ENCODE results near the gene SORT1. TPM values are rescaled to one million over a fixed set of nuclear protein-coding genes. Genes with fewer than 3 reads are reported as not detected.

Gene SORT1
- total and polyA plus RNA-seq, 2 of the 8 experiments (the other 6 are each of a cell fraction or from before 2014, with no cell fraction given) = 18.7 to 69.6 TPM

DNA sequence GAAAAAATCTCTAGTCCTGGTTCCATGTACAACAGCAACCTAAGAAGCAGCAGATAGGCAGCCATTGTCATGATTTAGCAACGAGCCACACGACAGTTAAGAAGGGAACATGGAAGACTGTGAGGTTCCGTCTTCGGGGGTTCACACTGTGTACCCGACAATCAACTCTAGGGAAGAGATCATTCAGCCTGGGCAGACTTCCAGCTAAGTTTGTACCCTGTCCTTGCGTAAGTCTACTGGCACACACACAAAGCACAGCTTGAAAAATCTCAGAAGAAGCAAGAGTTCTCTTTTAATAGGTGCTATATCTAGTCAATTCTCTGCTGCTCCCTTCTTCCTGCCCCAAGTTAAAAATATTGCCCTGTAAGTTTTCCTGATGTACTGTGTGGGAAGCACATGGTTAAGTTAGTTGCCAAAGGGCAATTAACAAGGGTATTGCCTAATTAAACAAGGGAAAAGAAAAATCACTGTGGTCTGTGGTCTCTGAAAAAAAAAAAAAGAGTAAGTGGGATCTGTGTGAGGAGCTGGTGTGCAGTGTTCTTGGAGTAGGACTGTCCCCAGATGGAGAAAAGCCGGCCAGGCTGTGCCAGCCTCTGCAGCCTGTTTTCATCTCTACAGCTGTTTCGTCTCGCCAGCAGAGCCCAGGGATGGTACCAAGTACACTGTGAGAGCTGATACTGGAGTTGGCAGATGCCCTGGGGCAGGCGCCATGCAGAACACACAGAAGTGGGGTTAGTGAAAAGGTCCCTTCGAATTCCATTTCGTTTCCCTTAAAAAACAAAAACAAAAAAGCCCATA is 84.5 kb downstream of the SORT1 start:
- no peak overlapping the region for H3K9ac ChIP-seq (replicated peaks in 1 of 4; ENCODE audit: extremely low read depth in 1 of 4, low read depth in 3 of 4, low read length in 3 of 4)
- H4K91ac ChIP-seq (replicated peaks; ENCODE audit: insufficient read length, low read length) = no peak overlapping the region
- H2AK5ac ChIP-seq (ENCODE audit: low read depth, low read length) = no peak overlapping the region
- no peaks in the 10 kb centered on the region for H3K23me2 ChIP-seq (ENCODE audit: low read depth, low read length)
- no peak overlapping the region for H3K18ac ChIP-seq (ENCODE audit: extremely low read depth, low read length)
- no peak for FAIRE-seq
- no peak overlapping the region for H3K56ac ChIP-seq (replicated peaks; ENCODE audit: insufficient read length, low read depth, low read length)
- no peak overlapping the region for H3K4ac ChIP-seq (replicated peaks; ENCODE audit: insufficient read length, low read depth, low read length)
- no peak overlapping the region for H2BK20ac ChIP-seq (ENCODE audit: low read length)
- no peaks in the 10 kb centered on the region for H3K4me1 ChIP-seq (replicated peaks in 1 of 4; ENCODE audit: control insufficient read depth in 3 of 4, insufficient read depth in 4 of 4, low read length in 3 of 4)
- no peak for DNase-seq (ENCODE audit: low read depth in 1 of 2, low spot score in 2 of 2)
- TF ChIP-seq RXRA (IDR thresholded peaks at IDR 0.05; ENCODE audit: insufficient read depth, low read depth, low read length) = no peak
- TF ChIP-seq NANOG (IDR thresholded peaks at IDR 0.05; ENCODE audit: insufficient read depth, low read depth, low read length, poor library complexity, severe bottlenecking) = no peak
- no peak for TF ChIP-seq KDM1A (IDR thresholded peaks at IDR 0.05; ENCODE audit: borderline replicate concordance, low read length)
- no peak for TF ChIP-seq RBBP5 (IDR thresholded peaks at IDR 0.05; ENCODE audit: borderline replicate concordance, low read depth, low read length)
- no peak for TF ChIP-seq CTBP2 (IDR thresholded peaks at IDR 0.05; ENCODE audit: borderline replicate concordance, insufficient read depth, insufficient read length, low read length)
- no peak for TF ChIP-seq EZH2 (IDR thresholded peaks at IDR 0.05; ENCODE audit: low read depth, low read length, severe bottlenecking)
- no peak for TF ChIP-seq BCL11A (IDR thresholded peaks at IDR 0.05; ENCODE audit: low read depth in 2 of 2, low read length in 2 of 2)
- no peak for TF ChIP-seq KDM5A (IDR thresholded peaks at IDR 0.05; ENCODE audit: low read length)
- H3K4me3 ChIP-seq (ENCODE audit: extremely low read depth in 1 of 4, insufficient read depth in 2 of 4, low read depth in 3 of 4, low read length in 4 of 4) = no peak overlapping the region
- no peak overlapping the region for H3K14ac ChIP-seq (ENCODE audit: insufficient read length)
- H4K5ac ChIP-seq (ENCODE audit: insufficient read length, low read depth, low read length) = no peak overlapping the region
- CTCF ChIA-PET (ENCODE audit: partially characterized antibody) = interaction anchor here (0.6 to 2.7 kb wide), 7 partner anchors 17 to 220 kb away, joined by 3 to 9 read pairs (median 4); partner anchors contain the start of gene SORT1
- H3K9me3 ChIP-seq (ENCODE audit: insufficient read depth in 2 of 2, low read depth in 1 of 2, low read length in 1 of 2) = no peaks in the 10 kb centered on the region
- H3K27ac ChIP-seq (ENCODE audit: low read depth, low read length) = no peak overlapping the region
- no peaks in the 10 kb centered on the region for H4K20me1 ChIP-seq (replicated peaks in 1 of 2; ENCODE audit: control insufficient read depth in 1 of 2, insufficient read depth in 2 of 2, low read length in 2 of 2)
- H3K27me3 ChIP-seq (replicated peaks in 1 of 4; ENCODE audit: control insufficient read depth in 3 of 4, extremely low read depth in 1 of 4, insufficient read depth in 3 of 4, low read length in 3 of 4) = no peaks in the 10 kb centered on the region
- H2BK15ac ChIP-seq (ENCODE audit: low read length) = no peak overlapping the region
- H2AFZ ChIP-seq (ENCODE audit: low read length) = no peak overlapping the region
- H3K36me3 ChIP-seq (ENCODE audit: control insufficient read depth in 2 of 4, insufficient read depth in 4 of 4, low read length in 3 of 4) = peaks cover 12 to 46% (median 17%) of the 10 kb centered on the region in 4 experiments
- no peak overlapping the region for H2BK120ac ChIP-seq (replicated peaks; ENCODE audit: low read depth, low read length)
- H3K79me2 ChIP-seq (ENCODE audit: control insufficient read depth in 1 of 2, insufficient read depth in 2 of 2, low read length in 2 of 2) = no peaks in the 10 kb centered on the region
- H2BK12ac ChIP-seq (ENCODE audit: low read depth, low read length) = no peak overlapping the region
- POLR2A ChIA-PET (ENCODE audit: partially characterized antibody) = interaction anchor here (0.6 kb wide), 1 partner anchor 37 kb away, joined by 3 read pairs; no protein-coding TSS in a partner anchor
- no peak overlapping the region for H3K23ac ChIP-seq (ENCODE audit: insufficient read length)
- no peak overlapping the region for H3K4me2 ChIP-seq (ENCODE audit: insufficient read depth in 1 of 2, low read depth in 2 of 2, low read length in 2 of 2)
- no peaks in the 10 kb centered on the region for H3K79me1 ChIP-seq (ENCODE audit: low read depth, low read length)
- H2BK5ac ChIP-seq (ENCODE audit: low read depth, low read length) = no peak overlapping the region
- WGBS, 2 experiments (ENCODE audit: extremely low coverage in 1 of 2, insufficient coverage in 1 of 2, insufficient read length in 1 of 2, insufficient replicate concordance in 2 of 2, low coverage in 1 of 2, low lambda C conversion rate in 2 of 2, missing lambda C conversion rate in 1 of 2) = 90% methylated on average over 12 of the region's 12 CpGs; no CpG with 5 or more reads in 1 of the 2 experiments
- no peak overlapping the region for H4K8ac ChIP-seq (ENCODE audit: extremely low read depth, insufficient read depth, low read length)
